ENCODE data around the gene CCPG1. TPM values are rescaled to one million over a fixed set of nuclear protein-coding genes. Genes with fewer than 3 reads are reported as not detected.
"Not testable (repeated sequence)": the region's sequence is repeated elsewhere in the genome, so short reads cannot be mapped to it uniquely, and the experiment has no call there.

CCPG1 gene
- 10 to 100 TPM; 48.8 to 63.8 (median 61.1) TPM for polyA plus RNA-seq (ENCODE audit: insufficient read length in 3 of 3)
- long read RNA-seq, donor 1, full-length matches to known transcripts: 10 of 10 reads
- long read RNA-seq, donor 1, partial matches to known transcripts: 0 of 10 reads
- long read RNA-seq, donor 1, other reads (novel, unspliced or antisense): 0 of 10 reads
- long read RNA-seq, donor 2, full-length matches to known transcripts: 13 of 13 reads
- long read RNA-seq, donor 2, partial matches to known transcripts: 0 of 13 reads
- long read RNA-seq, donor 2, other reads (novel, unspliced or antisense): 0 of 13 reads
- long read RNA-seq, donor 3, full-length matches to known transcripts: 27 of 27 reads
- long read RNA-seq, donor 3, partial matches to known transcripts: 0 of 27 reads
- long read RNA-seq, donor 3, other reads (novel, unspliced or antisense): 0 of 27 reads
- long read RNA-seq, donor 4, full-length matches to known transcripts: 10 of 10 reads
- long read RNA-seq, donor 4, partial matches to known transcripts: 0 of 10 reads
- long read RNA-seq, donor 4, other reads (novel, unspliced or antisense): 0 of 10 reads
- long read RNA-seq, donor 5: 0 reads
- long read RNA-seq, donor 6, full-length matches to known transcripts: 15 of 15 reads
- long read RNA-seq, donor 6, partial matches to known transcripts: 0 of 15 reads
- long read RNA-seq, donor 6, other reads (novel, unspliced or antisense): 0 of 15 reads
- long read RNA-seq, donor 7, full-length matches to known transcripts: 17 of 50 reads
- long read RNA-seq, donor 7, partial matches to known transcripts: 33 of 50 reads
- long read RNA-seq, donor 7, other reads (novel, unspliced or antisense): 0 of 50 reads
- long read RNA-seq, donor 8: 0 reads
- long read RNA-seq, donor 9, full-length matches to known transcripts: 13 of 13 reads
- long read RNA-seq, donor 9, partial matches to known transcripts: 0 of 13 reads
- long read RNA-seq, donor 9, other reads (novel, unspliced or antisense): 0 of 13 reads
- long read RNA-seq, donor 10, full-length matches to known transcripts: 11 of 11 reads
- long read RNA-seq, donor 10, partial matches to known transcripts: 0 of 11 reads
- long read RNA-seq, donor 10, other reads (novel, unspliced or antisense): 0 of 11 reads
- long read RNA-seq, donor 11, full-length matches to known transcripts: 9 of 9 reads
- long read RNA-seq, donor 11, partial matches to known transcripts: 0 of 9 reads
- long read RNA-seq, donor 11, other reads (novel, unspliced or antisense): 0 of 9 reads
- long read RNA-seq, donor 12, full-length matches to known transcripts: 8 of 17 reads
- long read RNA-seq, donor 12, partial matches to known transcripts: 9 of 17 reads
- long read RNA-seq, donor 12, other reads (novel, unspliced or antisense): 0 of 17 reads
- long read RNA-seq, donor 13: 0 reads
- long read RNA-seq, donor 14, full-length matches to known transcripts: 14 of 14 reads
- long read RNA-seq, donor 14, partial matches to known transcripts: 0 of 14 reads
- long read RNA-seq, donor 14, other reads (novel, unspliced or antisense): 0 of 14 reads
- long read RNA-seq, donor 15, full-length matches to known transcripts: 10 of 10 reads
- long read RNA-seq, donor 15, partial matches to known transcripts: 0 of 10 reads
- long read RNA-seq, donor 15, other reads (novel, unspliced or antisense): 0 of 10 reads
- long read RNA-seq, donor 16, full-length matches to known transcripts: 41 of 41 reads
- long read RNA-seq, donor 16, partial matches to known transcripts: 0 of 41 reads
- long read RNA-seq, donor 16, other reads (novel, unspliced or antisense): 0 of 41 reads

GRCh38 chr15:55408012-55408928 is at the start of gene CCPG1, which contains the start of gene PIERCE2:
TSS of gene CCPG1 (minus strand) at chr15:55408359. CDS start at chr15:55389424, 18,935 bp downstream.
TSS of gene PIERCE2 (plus strand) at chr15:55408495. CDS start at chr15:55408769, 274 bp downstream.
- DNase-seq (ENCODE audit: extremely low read depth in 1 of 11, low read depth in 9 of 11, low spot score in 4 of 11): peak; percentile 80 to 93 (median 90)

- no peak for DNase-seq (ENCODE audit: extremely low read depth in 1 of 11, low read depth in 9 of 11, low spot score in 4 of 11)
Measured at GRCh38 chr15:55457401-55458022, 49.4 kb upstream of the CCPG1 start.

GRCh38 chr15:55447030-55447394 is 38.9 kb upstream of the CCPG1 start:
- not testable (repeated sequence) for DNase-seq (ENCODE audit: extremely low read depth in 1 of 11, low read depth in 9 of 11, low spot score in 4 of 11)

- not testable (repeated sequence) for DNase-seq (ENCODE audit: extremely low read depth in 1 of 11, low read depth in 9 of 11, low spot score in 4 of 11)
Measured at GRCh38 chr15:55446379-55447029, 38.3 kb upstream of the CCPG1 start.

- not testable (repeated sequence) for DNase-seq (ENCODE audit: extremely low read depth in 1 of 11, low read depth in 9 of 11, low spot score in 4 of 11)
Measured at GRCh38 chr15:55445936-55446335, 37.8 kb upstream of the CCPG1 start.

GRCh38 chr15:55443141-55443540 is 35.0 kb upstream of the CCPG1 start:
- not testable (repeated sequence) for DNase-seq (ENCODE audit: extremely low read depth in 1 of 11, low read depth in 9 of 11, low spot score in 4 of 11)

GRCh38 chr15:55434989-55435825 is 27.0 kb upstream of the CCPG1 start:
- peak in 10 of 11 donors; percentile 4 to 30 (median 22) for DNase-seq (ENCODE audit: extremely low read depth in 1 of 11, low read depth in 9 of 11, low spot score in 4 of 11)

GRCh38 chr15:55422089-55422488 is 13.9 kb upstream of the CCPG1 start:
- no peak for DNase-seq (ENCODE audit: extremely low read depth in 1 of 11, low read depth in 9 of 11, low spot score in 4 of 11)

GRCh38 chr15:55420171-55420866 is 12.2 kb upstream of the CCPG1 start:
- DNase-seq (ENCODE audit: extremely low read depth in 1 of 11, low read depth in 9 of 11, low spot score in 4 of 11): no peak

- not testable (repeated sequence) for DNase-seq (ENCODE audit: extremely low read depth in 1 of 11, low read depth in 9 of 11, low spot score in 4 of 11)
Measured at GRCh38 chr15:55417678-55418077, 9.5 kb upstream of the CCPG1 start.

GRCh38 chr15:55408976-55409375 is 817 bp upstream of the CCPG1 start:
- not testable (repeated sequence) for DNase-seq (ENCODE audit: extremely low read depth in 1 of 11, low read depth in 9 of 11, low spot score in 4 of 11)

GRCh38 chr15:55407498-55408011 is 604 bp downstream of the CCPG1 start:
- DNase-seq (ENCODE audit: extremely low read depth in 1 of 11, low read depth in 9 of 11, low spot score in 4 of 11): peak in 3 of 11 donors; percentile 14 to 27 (median 20)

- no peak for DNase-seq (ENCODE audit: extremely low read depth in 1 of 11, low read depth in 9 of 11, low spot score in 4 of 11)
Measured at GRCh38 chr15:55403531-55403930, 4.6 kb downstream of the CCPG1 start.

GRCh38 chr15:55402707-55403106 is 5.5 kb downstream of the CCPG1 start:
- DNase-seq (ENCODE audit: extremely low read depth in 1 of 11, low read depth in 9 of 11, low spot score in 4 of 11): no peak
